Measurements from ENCODE around the gene CWH43. TPM values are rescaled to one million over a fixed set of nuclear protein-coding genes. Genes with fewer than 3 reads are reported as not detected.

Gene CWH43
- total and polyA plus RNA-seq, 10 of the 15 experiments (the other 5 are each of a cell fraction or from before 2014, with no cell fraction given), result not detected

DNA sequence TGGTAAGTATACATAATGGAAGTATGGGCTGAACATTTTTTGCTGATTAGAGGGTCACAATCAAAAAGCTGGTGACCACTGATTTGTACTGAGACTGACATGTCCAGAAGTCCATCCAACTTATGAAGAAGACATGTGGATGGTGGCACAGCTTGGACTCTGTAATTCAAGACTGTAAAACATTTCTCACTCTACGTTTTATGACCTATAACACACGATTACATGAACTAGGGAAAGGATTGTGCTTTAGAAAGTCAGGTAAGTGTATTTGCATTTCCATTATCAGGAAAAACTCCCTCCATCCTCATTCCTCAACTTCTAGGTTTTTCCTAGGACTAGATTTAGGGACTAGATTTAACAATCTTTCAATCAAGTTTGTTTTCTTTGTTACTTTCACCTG lies 49.0 kb upstream of the CWH43 start (continued):
- no peak for TF ChIP-seq ZNF592 (IDR thresholded peaks at IDR 0.05)
- no peak for TF ChIP-seq BMI1 (IDR thresholded peaks at IDR 0.05; ENCODE audit: borderline replicate concordance)
- TF ChIP-seq, protein P1, sequence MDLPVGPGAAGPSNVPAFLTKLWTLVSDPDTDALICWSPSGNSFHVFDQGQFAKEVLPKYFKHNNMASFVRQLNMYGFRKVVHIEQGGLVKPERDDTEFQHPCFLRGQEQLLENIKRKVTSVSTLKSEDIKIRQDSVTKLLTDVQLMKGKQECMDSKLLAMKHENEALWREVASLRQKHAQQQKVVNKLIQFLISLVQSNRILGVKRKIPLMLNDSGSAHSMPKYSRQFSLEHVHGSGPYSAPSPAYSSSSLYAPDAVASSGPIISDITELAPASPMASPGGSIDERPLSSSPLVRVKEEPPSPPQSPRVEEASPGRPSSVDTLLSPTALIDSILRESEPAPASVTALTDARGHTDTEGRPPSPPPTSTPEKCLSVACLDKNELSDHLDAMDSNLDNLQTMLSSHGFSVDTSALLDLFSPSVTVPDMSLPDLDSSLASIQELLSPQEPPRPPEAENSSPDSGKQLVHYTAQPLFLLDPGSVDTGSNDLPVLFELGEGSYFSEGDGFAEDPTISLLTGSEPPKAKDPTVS (IDR thresholded peaks at IDR 0.05; ENCODE audit: low read depth, low read length), result no peak
- TF ChIP-seq, protein P2, sequence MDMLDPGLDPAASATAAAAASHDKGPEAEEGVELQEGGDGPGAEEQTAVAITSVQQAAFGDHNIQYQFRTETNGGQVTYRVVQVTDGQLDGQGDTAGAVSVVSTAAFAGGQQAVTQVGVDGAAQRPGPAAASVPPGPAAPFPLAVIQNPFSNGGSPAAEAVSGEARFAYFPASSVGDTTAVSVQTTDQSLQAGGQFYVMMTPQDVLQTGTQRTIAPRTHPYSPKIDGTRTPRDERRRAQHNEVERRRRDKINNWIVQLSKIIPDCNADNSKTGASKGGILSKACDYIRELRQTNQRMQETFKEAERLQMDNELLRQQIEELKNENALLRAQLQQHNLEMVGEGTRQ (IDR thresholded peaks at IDR 0.05; ENCODE audit: borderline replicate concordance, low read depth, low read length), result no peak
- TF ChIP-seq CREB1 (IDR thresholded peaks at IDR 0.05; ENCODE audit: low read depth), result no peak
- no peak for TF ChIP-seq CREM (IDR thresholded peaks at IDR 0.05; ENCODE audit: low read depth)
- no peak for TF ChIP-seq ZBTB4 (CRISPR knock-in tag; IDR thresholded peaks at IDR 0.05)
- TF ChIP-seq USF1 (IDR thresholded peaks at IDR 0.05; ENCODE audit: borderline replicate concordance, extremely low read length, insufficient read depth, low read depth, low read length), result no peak
- no peak for TF ChIP-seq POLR2AphosphoS2 (IDR thresholded peaks at IDR 0.05; ENCODE audit: low read depth, low read length)
- TF ChIP-seq PBX3 (IDR thresholded peaks at IDR 0.05; ENCODE audit: insufficient replicate concordance, low read depth, low read length), result no peak
- TF ChIP-seq CBX5 (IDR thresholded peaks at IDR 0.05; ENCODE audit: low read depth), result no peak
- TF ChIP-seq, protein P3, sequence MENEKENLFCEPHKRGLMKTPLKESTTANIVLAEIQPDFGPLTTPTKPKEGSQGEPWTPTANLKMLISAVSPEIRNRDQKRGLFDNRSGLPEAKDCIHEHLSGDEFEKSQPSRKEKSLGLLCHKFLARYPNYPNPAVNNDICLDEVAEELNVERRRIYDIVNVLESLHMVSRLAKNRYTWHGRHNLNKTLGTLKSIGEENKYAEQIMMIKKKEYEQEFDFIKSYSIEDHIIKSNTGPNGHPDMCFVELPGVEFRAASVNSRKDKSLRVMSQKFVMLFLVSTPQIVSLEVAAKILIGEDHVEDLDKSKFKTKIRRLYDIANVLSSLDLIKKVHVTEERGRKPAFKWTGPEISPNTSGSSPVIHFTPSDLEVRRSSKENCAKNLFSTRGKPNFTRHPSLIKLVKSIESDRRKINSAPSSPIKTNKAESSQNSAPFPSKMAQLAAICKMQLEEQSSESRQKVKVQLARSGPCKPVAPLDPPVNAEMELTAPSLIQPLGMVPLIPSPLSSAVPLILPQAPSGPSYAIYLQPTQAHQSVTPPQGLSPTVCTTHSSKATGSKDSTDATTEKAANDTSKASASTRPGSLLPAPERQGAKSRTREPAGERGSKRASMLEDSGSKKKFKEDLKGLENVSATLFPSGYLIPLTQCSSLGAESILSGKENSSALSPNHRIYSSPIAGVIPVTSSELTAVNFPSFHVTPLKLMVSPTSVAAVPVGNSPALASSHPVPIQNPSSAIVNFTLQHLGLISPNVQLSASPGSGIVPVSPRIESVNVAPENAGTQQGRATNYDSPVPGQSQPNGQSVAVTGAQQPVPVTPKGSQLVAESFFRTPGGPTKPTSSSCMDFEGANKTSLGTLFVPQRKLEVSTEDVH (IDR thresholded peaks at IDR 0.05; ENCODE audit: low read depth, partially characterized antibody), result no peak
- no peak for TF ChIP-seq SMAD1 (IDR thresholded peaks at IDR 0.05; ENCODE audit: low read depth, partially characterized antibody)
- TF ChIP-seq CHD1 (IDR thresholded peaks at IDR 0.05; ENCODE audit: low read depth, low read length), result no peak

Data from GM12878 (cell line).